Upper lobe of left lung (tissue), 4 donors: Measurements from ENCODE around the gene NCAPG2.

Experiments used
- POLR2A ChIP-seq, 4 donors: fragments of 450-650 bp; IDR thresholded peaks; one replicate each; pipeline ENCODE4 v1.5.1; 2016 to 2017; ENCODE audit warnings: antibody characterized with exemption in 4 of 4, mild to moderate bottlenecking in 2 of 4
- POLR2AphosphoS5 ChIP-seq, 2 donors: sonication (generic); formaldehyde crosslinking; IDR thresholded peaks; one replicate each; pipeline ENCODE4 v1.5.1; 2017; ENCODE audit warnings: antibody characterized with exemption in 2 of 2
- TF ChIP-seq, protein P1 (sequence below), 6 experiments: fragments of 450-650 bp in 4 of 6; fragments of 200-600 bp in 2 of 6; sonication (generic) in 2 of 6; IDR thresholded peaks; one replicate each; pipeline ENCODE4 v1.5.1; 2016 to 2019; ENCODE audit warnings: antibody characterized with exemption in 6 of 6

DNA sequence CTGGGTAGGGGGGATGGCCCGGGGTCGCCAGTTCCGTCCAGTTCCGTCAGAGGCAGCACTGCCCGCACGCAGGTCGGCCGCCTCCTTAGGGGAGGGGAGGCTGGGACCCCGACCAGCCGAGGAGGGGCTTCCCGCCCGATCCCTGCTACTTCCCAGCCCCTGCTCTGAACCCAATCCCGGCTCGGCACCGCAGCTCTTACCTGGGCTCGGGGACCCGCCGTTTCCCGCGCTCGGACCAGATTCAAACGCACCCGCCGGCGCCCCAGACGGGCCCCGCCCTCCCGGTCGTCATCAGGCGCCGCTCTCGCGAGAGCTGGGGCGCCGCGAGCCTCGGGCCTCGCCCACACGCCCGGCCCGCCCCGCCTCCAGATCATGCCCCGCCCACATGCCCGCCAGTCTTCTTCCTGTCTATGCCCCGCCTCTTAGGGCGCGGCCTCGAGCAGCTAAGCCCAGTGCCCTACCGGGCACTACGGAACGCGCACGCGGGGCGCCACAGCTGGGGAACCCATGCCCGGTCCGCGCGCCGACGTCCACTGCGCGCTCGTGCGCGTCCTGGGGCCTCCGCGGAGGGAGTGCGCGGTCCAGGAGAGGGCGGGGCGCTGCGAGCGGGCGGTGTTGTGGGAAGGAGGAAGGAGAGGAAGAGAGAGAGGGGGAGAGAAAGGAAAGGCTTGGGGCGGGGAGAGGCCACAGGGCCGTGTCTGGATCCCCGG lies at the start of gene NCAPG2:
- TF ChIP-seq POLR2A (IDR thresholded peaks at IDR 0.05) (peak in 3 of 4 donors; percentile 41 to 95 (median 83)), POLR2AphosphoS5 (IDR thresholded peaks at IDR 0.05) (peak; percentile 90 to 97)
- TF ChIP-seq, protein P1, sequence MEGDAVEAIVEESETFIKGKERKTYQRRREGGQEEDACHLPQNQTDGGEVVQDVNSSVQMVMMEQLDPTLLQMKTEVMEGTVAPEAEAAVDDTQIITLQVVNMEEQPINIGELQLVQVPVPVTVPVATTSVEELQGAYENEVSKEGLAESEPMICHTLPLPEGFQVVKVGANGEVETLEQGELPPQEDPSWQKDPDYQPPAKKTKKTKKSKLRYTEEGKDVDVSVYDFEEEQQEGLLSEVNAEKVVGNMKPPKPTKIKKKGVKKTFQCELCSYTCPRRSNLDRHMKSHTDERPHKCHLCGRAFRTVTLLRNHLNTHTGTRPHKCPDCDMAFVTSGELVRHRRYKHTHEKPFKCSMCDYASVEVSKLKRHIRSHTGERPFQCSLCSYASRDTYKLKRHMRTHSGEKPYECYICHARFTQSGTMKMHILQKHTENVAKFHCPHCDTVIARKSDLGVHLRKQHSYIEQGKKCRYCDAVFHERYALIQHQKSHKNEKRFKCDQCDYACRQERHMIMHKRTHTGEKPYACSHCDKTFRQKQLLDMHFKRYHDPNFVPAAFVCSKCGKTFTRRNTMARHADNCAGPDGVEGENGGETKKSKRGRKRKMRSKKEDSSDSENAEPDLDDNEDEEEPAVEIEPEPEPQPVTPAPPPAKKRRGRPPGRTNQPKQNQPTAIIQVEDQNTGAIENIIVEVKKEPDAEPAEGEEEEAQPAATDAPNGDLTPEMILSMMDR (IDR thresholded peaks at IDR 0.05) = peak; percentile 39 to 91 (median 80)
